NCI-H2171 (cell line): ENCODE data around the gene ROS1.

Experiments used
- DNase-seq: peaks from one replicate; lab custom pipeline; 2025; lab: John Stamatoyannopoulos, UW

Gene ROS1

GRCh38 chr6:117309069-117309468 is 116.7 kb downstream of the ROS1 start:
- no peak for DNase-seq

- DNase-seq: no peak
Observed at GRCh38 chr6:117307655-117308054, 118.1 kb downstream of the ROS1 start.

GRCh38 chr6:117306227-117306790 is 119.4 kb downstream of the ROS1 start:
- DNase-seq: no peak

- DNase-seq: no peak
Observed at GRCh38 chr6:117304446-117304845, 121.3 kb downstream of the ROS1 start.

DNA sequence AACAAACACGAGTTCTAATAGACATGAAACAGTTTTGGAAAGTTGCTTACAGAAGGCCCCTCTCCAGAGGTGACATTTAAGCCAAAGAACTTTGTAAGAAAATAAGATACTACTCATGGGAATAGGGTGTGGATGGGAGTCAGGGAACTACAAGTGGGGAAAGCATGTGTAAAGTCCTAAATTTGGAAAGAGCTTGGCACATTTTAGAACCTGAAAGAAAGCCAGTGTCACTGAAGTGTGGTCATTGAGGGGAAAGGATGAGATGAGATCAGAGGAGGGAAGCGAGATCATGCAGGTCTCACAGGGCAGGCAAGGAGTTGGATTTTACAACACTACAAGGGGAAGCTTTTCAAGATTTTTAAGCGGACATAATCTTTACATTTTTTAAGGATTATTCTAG is 122.4 kb downstream of the ROS1 start:
- DNase-seq: no peak

GRCh38 chr6:117298941-117299340 is 126.8 kb downstream of the ROS1 start:
- no peak for DNase-seq

DNA sequence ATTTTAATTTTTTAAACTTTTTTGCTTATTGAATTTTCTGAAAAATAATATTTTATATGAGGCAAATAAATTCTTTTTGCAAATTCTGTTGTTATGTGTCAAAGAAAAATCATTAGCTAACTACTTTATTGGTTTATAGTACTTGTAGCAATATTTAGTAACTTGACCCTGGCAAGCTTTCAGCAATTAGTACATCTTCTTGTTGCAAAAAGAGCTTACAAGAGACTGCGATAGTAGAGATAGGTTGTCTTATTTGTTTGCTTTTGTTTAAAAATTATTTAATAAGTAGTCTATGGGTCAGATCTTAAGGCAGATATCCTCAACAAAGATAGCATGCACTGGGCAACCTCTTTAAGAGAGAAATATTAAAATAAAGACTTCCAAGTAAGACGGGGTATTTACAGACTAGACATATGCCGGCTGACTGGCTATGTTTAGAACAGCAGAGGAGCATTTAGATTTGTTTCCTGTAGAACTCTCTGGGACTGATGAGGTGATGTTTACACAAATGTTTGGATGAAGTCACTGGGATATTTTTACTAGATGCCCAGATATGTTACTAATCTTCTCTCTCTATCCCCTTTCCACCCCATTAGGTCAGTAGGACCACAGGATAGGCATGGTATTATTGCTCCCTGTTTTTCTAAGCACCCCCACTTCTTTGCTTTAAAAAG is 135.4 kb downstream of the ROS1 start:
- DNase-seq: no peak

DNA sequence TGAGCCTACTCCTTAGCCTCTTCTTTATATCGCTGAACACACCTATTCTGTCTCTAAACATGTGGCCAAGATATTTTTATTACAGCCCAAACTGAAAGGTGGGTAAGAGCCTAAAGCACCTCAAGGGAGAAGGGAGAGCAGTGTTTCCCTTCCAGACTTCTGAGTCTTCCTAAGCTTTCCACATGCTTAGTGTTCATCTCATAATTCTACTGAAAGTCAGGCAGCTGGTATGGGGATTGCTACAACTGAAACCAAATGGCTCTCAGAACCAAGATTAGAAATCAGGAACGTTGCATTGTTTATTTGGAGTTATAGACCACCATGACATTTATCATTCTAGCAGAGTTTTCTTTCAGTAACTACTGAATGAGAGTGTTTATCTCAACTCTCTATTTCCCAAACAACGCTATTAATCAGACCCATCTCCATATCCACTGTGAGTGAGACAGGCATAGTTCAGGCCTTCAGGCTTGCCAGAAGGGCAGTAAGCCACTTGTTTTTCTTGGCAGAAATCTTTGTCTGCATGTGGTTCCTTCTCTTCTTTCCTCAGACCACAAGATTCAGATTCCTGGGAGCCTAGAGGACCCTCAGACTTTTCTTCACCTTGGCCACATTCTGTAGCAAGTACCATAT is 137.5 kb downstream of the ROS1 start:
- DNase-seq: no peak

DNA sequence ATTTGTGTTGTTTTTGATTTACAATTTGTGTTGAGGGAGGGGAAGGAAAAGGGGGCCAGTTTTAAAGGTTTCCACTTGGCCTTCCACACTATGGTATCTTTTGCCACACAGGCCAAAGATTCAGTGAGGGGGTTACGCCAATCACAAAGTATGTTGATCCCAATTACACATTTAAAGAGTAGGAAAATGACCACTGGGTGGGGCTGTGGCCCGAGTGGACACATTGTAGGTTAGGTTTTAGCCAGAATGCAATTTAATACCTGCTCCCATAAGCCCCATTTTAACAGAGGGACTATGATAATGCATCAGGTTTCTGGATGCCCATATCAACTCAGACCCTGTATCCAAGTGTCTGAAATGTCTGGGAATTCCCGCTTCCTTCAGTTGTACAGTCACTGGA is 144.8 kb downstream of the ROS1 start:
- DNase-seq: no peak

- no peak for DNase-seq
Observed at GRCh38 chr6:117276778-117277316, 148.9 kb downstream of the ROS1 start.

- DNase-seq: no peak
Observed at GRCh38 chr6:117275711-117276110, 150.0 kb downstream of the ROS1 start.

- no peak for DNase-seq
Observed at GRCh38 chr6:117275205-117275604, 150.5 kb downstream of the ROS1 start.

DNA sequence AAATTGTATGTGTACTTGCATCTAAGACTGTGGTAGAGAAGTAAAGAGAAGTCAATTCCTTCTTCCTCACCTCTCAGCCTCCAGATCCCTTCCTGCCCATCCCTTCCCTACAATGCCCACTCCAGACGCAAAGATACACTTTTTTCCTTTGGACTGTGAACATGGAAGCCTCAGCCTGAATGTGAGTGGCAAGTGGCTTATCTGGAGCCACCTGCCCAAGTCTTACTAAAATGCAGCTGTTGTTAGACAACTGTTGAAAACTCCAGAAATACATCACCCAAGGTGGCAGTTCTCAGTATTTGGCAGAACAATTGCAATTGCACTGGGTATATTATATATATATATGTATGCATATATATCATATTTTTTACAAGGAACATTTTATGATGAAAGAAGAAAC is 152.9 kb downstream of the ROS1 start:
- no peak for DNase-seq

DNA sequence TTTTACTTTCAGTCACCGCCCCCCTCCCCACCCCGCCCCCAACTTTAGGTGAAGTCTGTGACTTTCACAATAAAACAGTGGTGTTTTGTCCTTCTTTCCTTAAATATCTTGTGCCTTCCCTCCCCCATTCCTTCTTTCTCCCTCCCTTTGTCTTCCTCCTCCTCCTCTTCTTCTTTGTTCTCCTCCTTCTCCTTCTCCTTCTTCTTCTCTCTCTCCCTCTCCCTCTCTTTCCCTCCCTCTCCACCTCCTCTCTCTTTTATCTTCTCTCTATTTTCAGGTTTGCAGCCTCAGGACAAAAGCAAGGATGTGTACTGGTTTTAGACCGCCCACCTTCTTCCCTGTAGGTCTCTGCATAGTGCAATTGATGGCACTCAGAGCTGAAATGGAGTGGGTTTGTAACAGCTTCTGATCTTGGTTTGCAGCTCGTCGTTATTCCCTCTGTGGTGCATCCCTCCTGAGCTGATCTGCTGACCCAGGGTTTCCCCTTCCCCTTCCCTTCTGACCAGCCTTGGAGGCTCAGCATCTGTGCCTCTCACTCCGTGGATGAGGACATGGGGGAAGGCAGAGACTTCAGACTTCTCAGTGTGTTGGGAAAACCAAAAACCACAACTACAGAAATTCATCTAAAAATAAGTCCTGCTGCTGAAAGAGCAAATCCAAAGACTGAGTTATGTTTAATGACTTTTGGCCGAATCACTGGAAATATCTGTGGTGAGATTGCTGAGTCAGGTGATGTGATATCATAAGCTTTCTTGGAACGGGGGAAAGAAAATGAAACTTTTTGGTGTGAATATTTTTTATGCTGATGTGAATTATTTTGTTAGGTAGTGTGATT is 153.5 kb downstream of the ROS1 start:
- no peak for DNase-seq

- no peak for DNase-seq
Observed at GRCh38 chr6:117270843-117271507, 154.8 kb downstream of the ROS1 start.

DNA sequence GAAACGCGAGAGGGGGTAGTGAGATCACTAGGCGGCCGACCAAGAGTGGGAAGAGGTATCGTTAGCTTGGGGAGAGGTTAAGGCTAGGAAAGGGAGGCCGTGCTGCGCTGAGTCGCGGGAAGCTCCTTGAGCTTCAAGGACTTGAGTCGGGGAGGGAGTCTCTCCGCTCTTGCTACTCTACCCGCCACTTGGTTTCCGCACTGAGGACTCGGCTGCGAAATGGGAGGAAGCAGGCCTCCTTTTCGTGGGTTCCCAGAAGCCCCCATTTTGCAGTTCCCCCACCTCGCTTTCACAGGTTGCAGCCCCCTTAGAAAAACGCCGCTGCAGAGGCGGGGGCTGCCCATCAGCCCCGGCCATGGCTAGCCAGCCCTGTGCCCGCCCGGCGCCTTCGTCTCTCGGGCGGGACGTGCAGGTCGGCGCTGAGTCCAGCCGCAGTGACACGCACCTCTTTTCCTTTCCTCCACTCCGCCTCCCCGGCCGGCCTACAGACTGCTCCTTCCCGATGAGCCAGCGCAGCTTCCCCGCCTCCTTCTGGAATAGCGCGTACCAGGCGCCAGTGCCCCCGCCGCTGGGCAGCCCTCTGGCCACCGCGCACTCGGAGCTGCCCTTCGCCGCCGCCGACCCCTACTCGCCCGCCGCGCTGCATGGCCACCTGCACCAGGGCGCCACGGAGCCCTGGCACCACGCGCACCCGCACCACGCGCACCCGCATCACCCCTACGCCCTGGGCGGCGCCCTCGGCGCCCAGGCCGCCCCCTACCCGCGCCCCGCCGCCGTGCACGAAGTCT is 155.5 kb downstream of the ROS1 start:
- no peak for DNase-seq

DNA sequence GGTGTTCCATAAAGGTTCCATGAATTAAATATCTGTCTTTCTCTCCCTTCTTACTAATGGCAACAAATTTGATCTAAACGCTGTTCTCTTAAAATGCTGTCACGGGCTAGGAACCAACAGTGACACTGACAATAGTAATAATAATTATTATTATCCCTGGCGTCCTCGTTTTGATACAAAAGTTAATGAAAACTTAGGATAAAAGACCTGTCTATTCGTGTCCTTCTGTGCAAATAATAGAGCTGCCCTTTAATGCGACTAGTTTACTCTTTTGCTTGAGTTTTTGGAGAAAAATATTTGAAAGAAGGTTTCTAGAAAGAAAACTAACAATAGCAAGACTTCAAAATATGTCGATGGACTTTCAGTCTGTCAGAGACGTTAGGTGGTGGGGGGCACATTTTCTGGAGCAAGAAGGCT is 156.1 kb downstream of the ROS1 start:
- DNase-seq: no peak

DNA sequence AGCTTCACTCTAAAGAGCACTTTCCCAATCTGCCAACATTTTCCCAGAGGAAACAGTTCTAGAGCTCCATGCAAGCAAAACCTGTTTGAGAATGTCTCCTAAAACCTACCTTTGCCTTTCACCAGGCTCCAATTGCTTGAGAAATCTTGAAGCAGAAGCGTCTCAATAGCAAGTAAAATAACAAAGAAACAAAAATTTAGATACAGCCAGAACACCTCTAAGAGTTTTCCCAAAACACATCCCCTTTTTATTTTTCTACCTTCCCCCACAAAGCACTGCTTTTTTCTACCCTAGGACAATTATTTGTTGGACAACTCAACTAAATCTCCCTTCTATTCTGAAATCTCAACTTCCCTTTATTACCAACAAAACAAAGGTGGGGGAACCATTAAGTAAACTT is 156.8 kb downstream of the ROS1 start:
- DNase-seq: no peak

- DNase-seq: no peak
Observed at GRCh38 chr6:117267766-117268534, 157.8 kb downstream of the ROS1 start.

DNA sequence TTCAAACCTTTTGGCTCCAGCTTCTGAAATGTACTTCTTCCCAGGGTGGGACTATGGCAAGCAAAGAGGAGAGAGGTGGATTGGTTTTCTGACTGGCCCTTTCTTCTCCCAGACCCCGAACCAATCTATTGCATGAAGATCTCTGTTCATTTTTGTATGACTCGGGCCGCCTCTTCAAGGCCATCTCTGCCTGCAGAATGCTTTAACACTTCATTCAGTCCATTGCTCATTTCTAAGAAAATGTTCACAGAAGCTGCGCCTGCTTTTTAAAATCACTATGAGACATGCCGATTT is 158.7 kb downstream of the ROS1 start:
- DNase-seq: no peak
